ENCODE results near the gene AIF1.

The AIF1 gene

GRCh38 chr6:31660381-31661261 is 45.6 kb downstream of the AIF1 start, which contains the start of gene C6orf47:
TSS of gene C6orf47 (minus strand) at chr6:31660778. CDS start at chr6:31659947, 831 bp downstream.
- TF ChIP-seq ZFP3 (CRISPR knock-in tag; IDR thresholded peaks at IDR 0.05): no peak
- no peak for TF ChIP-seq RARB (CRISPR knock-in tag; IDR thresholded peaks at IDR 0.05)
- TF ChIP-seq BACH2 (CRISPR knock-in tag; IDR thresholded peaks at IDR 0.05; ENCODE audit: borderline replicate concordance): no peak
- no peak for TF ChIP-seq ESRRG (CRISPR knock-in tag; IDR thresholded peaks at IDR 0.05)
- TF ChIP-seq, protein P1, sequence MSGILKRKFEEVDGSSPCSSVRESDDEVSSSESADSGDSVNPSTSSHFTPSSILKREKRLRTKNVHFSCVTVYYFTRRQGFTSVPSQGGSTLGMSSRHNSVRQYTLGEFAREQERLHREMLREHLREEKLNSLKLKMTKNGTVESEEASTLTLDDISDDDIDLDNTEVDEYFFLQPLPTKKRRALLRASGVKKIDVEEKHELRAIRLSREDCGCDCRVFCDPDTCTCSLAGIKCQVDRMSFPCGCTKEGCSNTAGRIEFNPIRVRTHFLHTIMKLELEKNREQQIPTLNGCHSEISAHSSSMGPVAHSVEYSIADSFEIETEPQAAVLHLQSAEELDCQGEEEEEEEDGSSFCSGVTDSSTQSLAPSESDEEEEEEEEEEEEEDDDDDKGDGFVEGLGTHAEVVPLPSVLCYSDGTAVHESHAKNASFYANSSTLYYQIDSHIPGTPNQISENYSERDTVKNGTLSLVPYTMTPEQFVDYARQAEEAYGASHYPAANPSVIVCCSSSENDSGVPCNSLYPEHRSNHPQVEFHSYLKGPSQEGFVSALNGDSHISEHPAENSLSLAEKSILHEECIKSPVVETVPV (CRISPR knock-in tag; IDR thresholded peaks at IDR 0.05): no peak
- no peak for TF ChIP-seq OSR1 (CRISPR knock-in tag; IDR thresholded peaks at IDR 0.05)
- peak; percentile 84 for ATAC-seq

DNA sequence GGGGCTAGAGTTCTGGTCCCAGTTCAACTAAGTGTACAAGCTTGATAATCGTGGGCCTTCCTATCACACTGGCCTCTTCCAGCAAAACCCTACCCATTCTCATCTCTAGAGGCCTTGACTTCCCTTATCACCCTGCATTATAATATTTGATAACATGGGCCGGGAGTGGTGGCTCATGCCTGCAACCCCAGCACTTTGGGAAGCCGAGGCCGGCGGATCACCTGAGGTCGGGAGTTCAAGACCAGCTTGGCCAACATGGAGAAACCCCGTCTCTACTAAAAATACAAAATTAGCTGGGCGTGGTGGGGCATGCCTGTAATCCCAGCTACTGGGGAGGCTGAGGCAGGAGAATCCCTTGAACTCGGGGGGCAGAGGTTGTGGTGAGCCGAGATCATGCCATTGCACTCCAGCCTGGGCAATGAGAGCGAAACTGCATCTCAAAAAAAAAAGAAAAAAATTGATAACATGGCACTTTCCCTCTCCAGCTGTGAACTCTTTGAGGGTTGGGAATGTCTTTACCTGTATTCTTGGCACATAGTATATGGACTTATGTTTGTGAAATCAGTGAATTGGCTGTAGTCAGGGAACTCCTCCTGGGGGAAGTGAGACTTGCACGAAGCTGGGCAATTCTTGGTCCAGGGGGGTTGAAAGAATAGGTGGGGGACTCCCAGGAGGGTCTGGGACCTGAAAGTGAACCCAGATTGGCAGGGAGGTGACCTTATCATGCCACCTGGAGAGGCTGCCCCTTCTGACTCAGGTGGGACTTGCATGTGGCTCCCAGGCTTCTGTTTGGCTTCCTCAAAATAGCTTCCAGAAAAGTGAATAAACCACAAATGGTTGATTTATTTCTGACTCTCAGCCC is 46.5 kb downstream of the AIF1 start:
- ATAC-seq: no peak
- TF ChIP-seq CSDC2 (CRISPR knock-in tag; IDR thresholded peaks at IDR 0.05): no peak

GRCh38 chr6:31662124-31662723 is 47.2 kb downstream of the AIF1 start:
- no peak for ATAC-seq
- TF ChIP-seq TCF4 (CRISPR knock-in tag; IDR thresholded peaks at IDR 0.05; ENCODE audit: borderline replicate concordance) (no peak), ZFP3 (CRISPR knock-in tag; IDR thresholded peaks at IDR 0.05) (no peak), PPARA (CRISPR knock-in tag; IDR thresholded peaks at IDR 0.05; ENCODE audit: borderline replicate concordance) (no peak), ZC3H10 (CRISPR knock-in tag; IDR thresholded peaks at IDR 0.05) (no peak), RARB (CRISPR knock-in tag; IDR thresholded peaks at IDR 0.05) (no peak), ZNF70 (CRISPR knock-in tag; IDR thresholded peaks at IDR 0.05) (no peak), ZNF565 (CRISPR knock-in tag; conservative IDR thresholded peaks at IDR 0.05; ENCODE audit: low read depth) (no peak), TOX (CRISPR knock-in tag; IDR thresholded peaks at IDR 0.05; ENCODE audit: borderline replicate concordance) (no peak), ARNTL (CRISPR knock-in tag; IDR thresholded peaks at IDR 0.05; ENCODE audit: borderline replicate concordance, low read depth) (no peak), OSR1 (CRISPR knock-in tag; IDR thresholded peaks at IDR 0.05) (no peak), POU6F1 (CRISPR knock-in tag; IDR thresholded peaks at IDR 0.05; ENCODE audit: borderline replicate concordance, low read depth) (no peak)
- TF ChIP-seq, protein P2, sequence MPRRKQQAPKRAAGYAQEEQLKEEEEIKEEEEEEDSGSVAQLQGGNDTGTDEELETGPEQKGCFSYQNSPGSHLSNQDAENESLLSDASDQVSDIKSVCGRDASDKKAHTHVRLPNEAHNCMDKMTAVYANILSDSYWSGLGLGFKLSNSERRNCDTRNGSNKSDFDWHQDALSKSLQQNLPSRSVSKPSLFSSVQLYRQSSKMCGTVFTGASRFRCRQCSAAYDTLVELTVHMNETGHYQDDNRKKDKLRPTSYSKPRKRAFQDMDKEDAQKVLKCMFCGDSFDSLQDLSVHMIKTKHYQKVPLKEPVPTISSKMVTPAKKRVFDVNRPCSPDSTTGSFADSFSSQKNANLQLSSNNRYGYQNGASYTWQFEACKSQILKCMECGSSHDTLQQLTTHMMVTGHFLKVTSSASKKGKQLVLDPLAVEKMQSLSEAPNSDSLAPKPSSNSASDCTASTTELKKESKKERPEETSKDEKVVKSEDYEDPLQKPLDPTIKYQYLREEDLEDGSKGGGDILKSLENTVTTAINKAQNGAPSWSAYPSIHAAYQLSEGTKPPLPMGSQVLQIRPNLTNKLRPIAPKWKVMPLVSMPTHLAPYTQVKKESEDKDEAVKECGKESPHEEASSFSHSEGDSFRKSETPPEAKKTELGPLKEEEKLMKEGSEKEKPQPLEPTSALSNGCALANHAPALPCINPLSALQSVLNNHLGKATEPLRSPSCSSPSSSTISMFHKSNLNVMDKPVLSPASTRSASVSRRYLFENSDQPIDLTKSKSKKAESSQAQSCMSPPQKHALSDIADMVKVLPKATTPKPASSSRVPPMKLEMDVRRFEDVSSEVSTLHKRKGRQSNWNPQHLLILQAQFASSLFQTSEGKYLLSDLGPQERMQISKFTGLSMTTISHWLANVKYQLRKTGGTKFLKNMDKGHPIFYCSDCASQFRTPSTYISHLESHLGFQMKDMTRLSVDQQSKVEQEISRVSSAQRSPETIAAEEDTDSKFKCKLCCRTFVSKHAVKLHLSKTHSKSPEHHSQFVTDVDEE (CRISPR knock-in tag; IDR thresholded peaks at IDR 0.05): no peak
- TF ChIP-seq, protein P1 (CRISPR knock-in tag; IDR thresholded peaks at IDR 0.05): no peak

All from SK-N-SH treated with all-trans-retinoic acid at 6 μM for 48 hours (cell line).